Liver (tissue), 9 donors: Measurements from ENCODE around the gene FOXN3. TPM values are rescaled to one million over a fixed set of nuclear protein-coding genes. Genes with fewer than 3 reads are reported as not detected.

Experiments used
- DNase-seq: peaks from one replicate; pipeline ENCODE4 v3.0.0-alpha.2; 2017; ENCODE audit warnings: low spot score
- H3K27ac ChIP-seq, 2 donors: one replicate each; pipeline ENCODE4 v1.7.0; 2013; ENCODE audit warnings: inconsistent platforms in 2 of 2, low read length in 2 of 2, control low read depth in 1 of 2, low read depth in 1 of 2, mild to moderate bottlenecking in 1 of 2
- H3K27me3 ChIP-seq, 4 donors: one replicate each; pipeline versions ENCODE4 v1.6.1 to v1.7.0; 2013; ENCODE audit warnings: low read length in 3 of 4, inconsistent platforms in 1 of 4, mild to moderate bottlenecking in 1 of 4, moderate library complexity in 1 of 4; ENCODE audit not compliant: control insufficient read depth in 4 of 4, insufficient read depth in 4 of 4
- H3K36me3 ChIP-seq, 4 donors: one replicate each; pipeline versions ENCODE4 v1.6.1 to v1.7.0; 2013; ENCODE audit warnings: low read length in 3 of 4, mild to moderate bottlenecking in 3 of 4, low read depth in 1 of 4, moderate library complexity in 1 of 4; ENCODE audit not compliant: control insufficient read depth in 4 of 4, insufficient read depth in 3 of 4
- H3K4me1 ChIP-seq, 4 donors: one replicate each; pipeline versions ENCODE4 v1.6.1 to v1.7.0; 2013; ENCODE audit warnings: low read length in 3 of 4, mild to moderate bottlenecking in 3 of 4, moderate library complexity in 1 of 4; ENCODE audit not compliant: control insufficient read depth in 4 of 4, insufficient read depth in 4 of 4
- H3K4me3 ChIP-seq, 3 donors: one replicate each; pipeline versions ENCODE4 v1.6.1 to v1.7.0; 2013; ENCODE audit warnings: low read length in 3 of 3, control low read depth in 1 of 3, low read depth in 1 of 3, mild to moderate bottlenecking in 1 of 3
- H3K9ac ChIP-seq, 2 donors: one replicate each; pipeline ENCODE4 v1.7.0; 2013; ENCODE audit warnings: low read length in 2 of 2, mild to moderate bottlenecking in 2 of 2, moderate library complexity in 2 of 2, control low read depth in 1 of 2, low read depth in 1 of 2
- H3K9me3 ChIP-seq, 4 donors: one replicate each; pipeline versions ENCODE4 v1.6.1 to v1.7.0; 2013; ENCODE audit warnings: low read length in 3 of 4; ENCODE audit not compliant: control insufficient read depth in 4 of 4
- ATF3 ChIP-seq: IDR thresholded peaks from 2 replicates; pipeline ENCODE4 v1.6.1; 2016; ENCODE audit warnings: antibody characterized with exemption
- CTCF ChIP-seq: fragments of 150-350 bp; IDR thresholded peaks from 2 replicates; pipeline ENCODE4 v1.5.1; 2017; ENCODE audit warnings: improper control_type of control experiment, low read depth, low read length; ENCODE audit not compliant: missing input control
- EGR1 ChIP-seq, 2 donors: IDR thresholded peaks; 2 replicates each; pipeline ENCODE4 v1.6.1; 2016 to 2018; ENCODE audit warnings: antibody characterized with exemption in 2 of 2, low read depth in 2 of 2
- FOXA1 ChIP-seq: IDR thresholded peaks from 2 replicates; pipeline ENCODE4 v1.6.1; 2016; ENCODE audit warnings: antibody characterized with exemption
- FOXA2 ChIP-seq: IDR thresholded peaks from 2 replicates; pipeline ENCODE4 v1.6.1; 2016; ENCODE audit warnings: antibody characterized with exemption
- GABPA ChIP-seq, 2 donors: IDR thresholded peaks in 1 of 2; conservative IDR thresholded peaks in 1 of 2; 2 replicates each; pipeline ENCODE4 v1.6.1; 2016; ENCODE audit warnings: antibody characterized with exemption in 2 of 2, mild to moderate bottlenecking in 1 of 2, moderate library complexity in 1 of 2
- HNF4A ChIP-seq, 2 donors: conservative IDR thresholded peaks; 2 replicates each; pipeline ENCODE4 v1.6.1; 2016; ENCODE audit warnings: antibody characterized with exemption in 2 of 2, mild to moderate bottlenecking in 2 of 2
- HNF4G ChIP-seq: IDR thresholded peaks from 2 replicates; pipeline ENCODE4 v1.6.1; 2016; ENCODE audit warnings: antibody characterized with exemption
- JUND ChIP-seq, 2 donors: IDR thresholded peaks; 2 replicates each; pipeline ENCODE4 v1.6.1; 2016; ENCODE audit warnings: antibody characterized with exemption in 2 of 2
- NR2F2 ChIP-seq: IDR thresholded peaks from 2 replicates; pipeline ENCODE4 v1.6.1; 2016; ENCODE audit warnings: antibody characterized with exemption
- RAD21 ChIP-seq, 2 donors: IDR thresholded peaks; 2 replicates each; pipeline ENCODE4 v1.6.1; 2016; ENCODE audit warnings: antibody characterized with exemption in 2 of 2, mild to moderate bottlenecking in 2 of 2
- RXRA ChIP-seq, 2 donors: IDR thresholded peaks; 2 replicates each; pipeline ENCODE4 v1.6.1; 2017 to 2018; ENCODE audit warnings: antibody characterized with exemption in 2 of 2, mild to moderate bottlenecking in 1 of 2
- SP1 ChIP-seq: IDR thresholded peaks from 2 replicates; pipeline ENCODE4 v1.6.1; 2018; ENCODE audit warnings: antibody characterized with exemption, mild to moderate bottlenecking
- TAF1 ChIP-seq: conservative IDR thresholded peaks from 2 replicates; pipeline ENCODE4 v1.6.1; 2016; ENCODE audit warnings: antibody characterized with exemption, mild to moderate bottlenecking
- YY1 ChIP-seq: IDR thresholded peaks from 2 replicates; pipeline ENCODE4 v1.6.1; 2016; ENCODE audit warnings: antibody characterized with exemption, mild to moderate bottlenecking
- ZBTB33 ChIP-seq: IDR thresholded peaks from 2 replicates; pipeline ENCODE4 v1.6.1; 2016; ENCODE audit warnings: antibody characterized with exemption
- polyA plus RNA-seq, 2 donors: library from polyadenylated mRNA; stranded (reverse) in 1 of 2; unstranded in 1 of 2; fragments of 200-250 nt in 1 of 2; fragments of >200 nt in 1 of 2; fragmentation: Nextera tagmentation in 1 of 2; extraction: Ambion mirVana in 1 of 2; gene quantifications; one replicate each; pipeline versions ENCODE4 v1.2.1 to v1.2.3, GENCODE V29; 2013 to 2015
- total RNA-seq, 2 donors: library from RNA; depleted of rRNA; stranded (reverse); fragments of >200 nt; gene quantifications; one replicate each; pipeline ENCODE4 v1.2.3, GENCODE V29; 2014
- TF ChIP-seq, protein P1 (sequence below): IDR thresholded peaks from 2 replicates; pipeline ENCODE4 v1.6.1; 2016; ENCODE audit warnings: antibody characterized with exemption
- TF ChIP-seq, protein P2 (sequence below): IDR thresholded peaks from 2 replicates; pipeline ENCODE4 v1.6.1; 2016; ENCODE audit warnings: antibody characterized with exemption, mild to moderate bottlenecking
- donor health status: healthy.
- donor health status: healthy.
- donor health status: healthy.
- donor health status: healthy.
- donor health status: healthy.

FOXN3 gene
- total and polyA plus RNA-seq, 4 donors = 17.8 to 44.8 (median 35.3) TPM

GRCh38 chr14:89236851-89237250 lies 180.2 kb downstream of the FOXN3 start:
- Histone ChIP-seq H3K27me3 (no peaks in the 10 kb centered on the region), H3K4me1 (peaks cover 0 to 8% (median 0%) of the 10 kb centered on the region in 4 donors), H3K27ac (no peak overlapping the region), H3K4me3 (no peak overlapping the region), H3K9ac (no peak overlapping the region), H3K9me3 (no peaks in the 10 kb centered on the region), H3K36me3 (peaks cover 0 to 3% (median 0%) of the 10 kb centered on the region in 4 donors)
- TF ChIP-seq NR2F2 (no peak), SP1 (no peak), EGR1 (IDR thresholded peaks at IDR 0.05; ENCODE audit: low read depth in 2 of 2) (no peak), RAD21 (IDR thresholded peaks at IDR 0.05) (no peak), TAF1 (no peak), RXRA (IDR thresholded peaks at IDR 0.05) (no peak), FOXA1 (no peak), YY1 (no peak), ATF3 (no peak), HNF4G (no peak), JUND (IDR thresholded peaks at IDR 0.05) (no peak), FOXA2 (no peak), GABPA (IDR thresholded peaks at IDR 0.05 in 1 of 2, conservative IDR thresholded peaks at IDR 0.05 in 1 of 2) (no peak), ZBTB33 (no peak), CTCF (no peak), HNF4A (conservative IDR thresholded peaks at IDR 0.05) (no peak)
- TF ChIP-seq, protein P1, sequence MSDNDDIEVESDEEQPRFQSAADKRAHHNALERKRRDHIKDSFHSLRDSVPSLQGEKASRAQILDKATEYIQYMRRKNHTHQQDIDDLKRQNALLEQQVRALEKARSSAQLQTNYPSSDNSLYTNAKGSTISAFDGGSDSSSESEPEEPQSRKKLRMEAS = no peak
- TF ChIP-seq, protein P2, sequence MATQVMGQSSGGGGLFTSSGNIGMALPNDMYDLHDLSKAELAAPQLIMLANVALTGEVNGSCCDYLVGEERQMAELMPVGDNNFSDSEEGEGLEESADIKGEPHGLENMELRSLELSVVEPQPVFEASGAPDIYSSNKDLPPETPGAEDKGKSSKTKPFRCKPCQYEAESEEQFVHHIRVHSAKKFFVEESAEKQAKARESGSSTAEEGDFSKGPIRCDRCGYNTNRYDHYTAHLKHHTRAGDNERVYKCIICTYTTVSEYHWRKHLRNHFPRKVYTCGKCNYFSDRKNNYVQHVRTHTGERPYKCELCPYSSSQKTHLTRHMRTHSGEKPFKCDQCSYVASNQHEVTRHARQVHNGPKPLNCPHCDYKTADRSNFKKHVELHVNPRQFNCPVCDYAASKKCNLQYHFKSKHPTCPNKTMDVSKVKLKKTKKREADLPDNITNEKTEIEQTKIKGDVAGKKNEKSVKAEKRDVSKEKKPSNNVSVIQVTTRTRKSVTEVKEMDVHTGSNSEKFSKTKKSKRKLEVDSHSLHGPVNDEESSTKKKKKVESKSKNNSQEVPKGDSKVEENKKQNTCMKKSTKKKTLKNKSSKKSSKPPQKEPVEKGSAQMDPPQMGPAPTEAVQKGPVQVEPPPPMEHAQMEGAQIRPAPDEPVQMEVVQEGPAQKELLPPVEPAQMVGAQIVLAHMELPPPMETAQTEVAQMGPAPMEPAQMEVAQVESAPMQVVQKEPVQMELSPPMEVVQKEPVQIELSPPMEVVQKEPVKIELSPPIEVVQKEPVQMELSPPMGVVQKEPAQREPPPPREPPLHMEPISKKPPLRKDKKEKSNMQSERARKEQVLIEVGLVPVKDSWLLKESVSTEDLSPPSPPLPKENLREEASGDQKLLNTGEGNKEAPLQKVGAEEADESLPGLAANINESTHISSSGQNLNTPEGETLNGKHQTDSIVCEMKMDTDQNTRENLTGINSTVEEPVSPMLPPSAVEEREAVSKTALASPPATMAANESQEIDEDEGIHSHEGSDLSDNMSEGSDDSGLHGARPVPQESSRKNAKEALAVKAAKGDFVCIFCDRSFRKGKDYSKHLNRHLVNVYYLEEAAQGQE = no peak
- no peak for DNase-seq
